Measurements from ENCODE around the gene FGF7.
A peak's percentile ranks its signal among the peaks of the same experiment; 100 is the strongest.

The FGF7 gene

GRCh38 chr15:49438962-49439631 lies 16.1 kb downstream of the FGF7 start:
- no peaks in the 10 kb centered on the region for H3K27me3 ChIP-seq (ENCODE audit: insufficient read depth, poor library complexity, severe bottlenecking)
- peak; percentile 36 to 87 for DNase-seq (ENCODE audit: low read depth in 1 of 2, low spot score in 1 of 2)
- TF ChIP-seq POLR2AphosphoS5 (IDR thresholded peaks at IDR 0.05; ENCODE audit: low read depth) (peak; percentile 41; the same call in 1 of the 2 replicates), CTCF (IDR thresholded peaks at IDR 0.05; ENCODE audit: insufficient read depth, low read length) (no peak), SPI1 (IDR thresholded peaks at IDR 0.05; ENCODE audit: borderline replicate concordance, low read depth) (peak; percentile 61; the same call in 1 of the 2 replicates), GABPA (IDR thresholded peaks at IDR 0.05; ENCODE audit: low read depth) (peak; percentile 25; the same call in 1 of the 2 replicates), REST (IDR thresholded peaks at IDR 0.05; ENCODE audit: insufficient replicate concordance, low read depth) (peak; percentile 31)
- no peak overlapping the region for H3K4me3 ChIP-seq (replicated peaks; ENCODE audit: insufficient read depth, low read length)
- peak overlapping the region; percentile 81 for H3K27ac ChIP-seq (replicated peaks)

- no peak for DNase-seq (ENCODE audit: low read depth in 1 of 2, low spot score in 1 of 2)
- peak overlapping the region; percentile 81 for H3K27ac ChIP-seq (replicated peaks)
Measured at GRCh38 chr15:49439678-49440395, 16.8 kb downstream of the FGF7 start.

GRCh38 chr15:49441356-49441755 lies 18.3 kb downstream of the FGF7 start:
- TF ChIP-seq SPI1 (IDR thresholded peaks at IDR 0.05; ENCODE audit: borderline replicate concordance, low read depth): no peak
- TF ChIP-seq REST (IDR thresholded peaks at IDR 0.05; ENCODE audit: insufficient replicate concordance, low read depth): no peak
- TF ChIP-seq POLR2AphosphoS5 (IDR thresholded peaks at IDR 0.05; ENCODE audit: low read depth): no peak
- TF ChIP-seq GABPA (IDR thresholded peaks at IDR 0.05; ENCODE audit: low read depth): no peak
- no peak for TF ChIP-seq CTCF (IDR thresholded peaks at IDR 0.05; ENCODE audit: insufficient read depth, low read length)
- DNase-seq (ENCODE audit: low read depth in 1 of 2, low spot score in 1 of 2): no peak
- Histone ChIP-seq H3K27me3 (ENCODE audit: insufficient read depth, poor library complexity, severe bottlenecking) (no peaks in the 10 kb centered on the region), H3K4me3 (replicated peaks; ENCODE audit: insufficient read depth, low read length) (no peak overlapping the region), H3K27ac (replicated peaks) (no peak overlapping the region; the same call in 1 of the 2 replicates)

More at GRCh38 chr15:49439678-49440395, 16.8 kb downstream of the FGF7 start:
- TF ChIP-seq POLR2AphosphoS5 (IDR thresholded peaks at IDR 0.05; ENCODE audit: low read depth) (no peak), SPI1 (IDR thresholded peaks at IDR 0.05; ENCODE audit: borderline replicate concordance, low read depth) (peak; percentile 4; the same call in 1 of the 2 replicates)
- no peaks in the 10 kb centered on the region for H3K27me3 ChIP-seq (ENCODE audit: insufficient read depth, poor library complexity, severe bottlenecking)
- H3K4me3 ChIP-seq (replicated peaks; ENCODE audit: insufficient read depth, low read length): no peak overlapping the region

- TF ChIP-seq GABPA (IDR thresholded peaks at IDR 0.05; ENCODE audit: low read depth): no peak
- TF ChIP-seq POLR2AphosphoS5 (IDR thresholded peaks at IDR 0.05; ENCODE audit: low read depth): no peak
- TF ChIP-seq SPI1 (IDR thresholded peaks at IDR 0.05; ENCODE audit: borderline replicate concordance, low read depth): no peak
- TF ChIP-seq CTCF (IDR thresholded peaks at IDR 0.05; ENCODE audit: insufficient read depth, low read length): no peak
- TF ChIP-seq REST (IDR thresholded peaks at IDR 0.05; ENCODE audit: insufficient replicate concordance, low read depth): no peak
- no peak overlapping the region for H3K27ac ChIP-seq (replicated peaks)
- H3K27me3 ChIP-seq (ENCODE audit: insufficient read depth, poor library complexity, severe bottlenecking): no peaks in the 10 kb centered on the region
- H3K4me3 ChIP-seq (replicated peaks; ENCODE audit: insufficient read depth, low read length): no peak overlapping the region
- DNase-seq (ENCODE audit: low read depth in 1 of 2, low spot score in 1 of 2): no peak
Measured at GRCh38 chr15:49441816-49442215, 18.8 kb downstream of the FGF7 start.
